B cell (primary cell): ENCODE measurements around the gene NPR2. TPM values are rescaled to one million over a fixed set of nuclear protein-coding genes. Genes with fewer than 3 reads are reported as not detected.
A peak's percentile ranks its signal among the peaks of the same experiment; 100 is the strongest.

ENCODE experiments used
- ATAC-seq: fragments of 200-7000 bp; cut with Tn5 transposase; one replicate; pipeline ENCODE4 v1.10.0; 2021; ENCODE audit warnings: low read depth, mild to moderate bottlenecking, moderate number of reproducible peaks, moderate library complexity
- CTCF ChIA-PET: fragments of 350-600 bp; sonication (Branson Sonifier 250); formaldehyde crosslinking; loops from one replicate; lab custom pipeline; 2021; ENCODE audit warnings: antibody characterized with exemption, inconsistent platforms; lab: Charles Lee
- POLR2A ChIA-PET: fragments of 350-600 bp; sonication (Branson Sonifier 250); formaldehyde crosslinking; loops from one replicate; lab custom pipeline; 2021; ENCODE audit warnings: antibody characterized with exemption; lab: Charles Lee
- DNase-seq: peaks from one replicate; pipeline ENCODE4 v3.0.0; 2013
- H2AFZ ChIP-seq: 2 replicates; pipeline ENCODE4 v1.6.1; 2012; ENCODE audit warnings: mild to moderate bottlenecking, low read depth, low read length; ENCODE audit not compliant: insufficient read depth, poor library complexity, severe bottlenecking
- H3K27ac ChIP-seq, 2 donors: 1 replicate in 1 of 2; 2 replicates in 1 of 2; pipeline ENCODE4 v1.5.1; 2012 to 2013; ENCODE audit warnings: low read length in 2 of 2, mild to moderate bottlenecking in 2 of 2, moderate library complexity in 1 of 2
- H3K27me3 ChIP-seq, 4 experiments: fragments of 200-600 bp in 1 of 4; sonication (generic) in 1 of 4; replicated peaks in 1 of 4; 1 replicate in 2 of 4; 2 replicates in 2 of 4; pipeline versions ENCODE4 v1.6.1 to v1.7.0; 2013 to 2016; ENCODE audit warnings: low read length in 3 of 4, mild to moderate bottlenecking in 2 of 4, mixed read lengths in 1 of 4, moderate library complexity in 1 of 4; ENCODE audit not compliant: insufficient read depth in 4 of 4, control insufficient read depth in 3 of 4; ENCODE audit errors: control extremely low read depth in 1 of 4
- H3K36me3 ChIP-seq, 2 experiments: replicated peaks in 1 of 2; 1 replicate in 1 of 2; 2 replicates in 1 of 2; pipeline versions ENCODE4 v1.6.1 to v1.7.1; 2013; ENCODE audit warnings: low read length in 1 of 2; ENCODE audit not compliant: insufficient read depth in 2 of 2, control insufficient read depth in 1 of 2; ENCODE audit errors: control extremely low read depth in 1 of 2, extremely low read depth in 1 of 2
- H3K4me1 ChIP-seq, 2 donors: fragments of 200-600 bp in 1 of 2; sonication (generic) in 1 of 2; 1 replicate in 1 of 2; 2 replicates in 1 of 2; pipeline versions ENCODE4 v1.5.1 to v1.6.1; 2013 to 2017; ENCODE audit warnings: low read length in 2 of 2; ENCODE audit not compliant: control insufficient read depth in 2 of 2, insufficient read depth in 2 of 2
- H3K4me2 ChIP-seq: replicated peaks from 2 replicates; pipeline ENCODE3; 2012; ENCODE audit warnings: mild to moderate bottlenecking, low read depth, low read length; ENCODE audit not compliant: poor library complexity, severe bottlenecking
- H3K4me3 ChIP-seq, 5 experiments: fragments of 200-600 bp in 1 of 5; sonication (generic) in 1 of 5; 1 replicate in 3 of 5; 2 replicates in 2 of 5; pipeline versions ENCODE4 v1.5.1 to v1.7.0; 2011 to 2016; ENCODE audit warnings: low read length in 4 of 5, mild to moderate bottlenecking in 4 of 5, low read depth in 2 of 5, control low read depth in 1 of 5, moderate library complexity in 1 of 5; ENCODE audit not compliant: insufficient read depth in 1 of 5; ENCODE audit errors: control extremely low read depth in 1 of 5, extremely low read depth in 1 of 5
- H3K79me2 ChIP-seq: fragments of 200-600 bp; sonication (generic); one replicate; pipeline ENCODE4 v1.6.0; 2016; ENCODE audit warnings: low read length; ENCODE audit not compliant: control insufficient read depth, insufficient read depth
- H3K9ac ChIP-seq: fragments of 200-600 bp; sonication (generic); 2 replicates; pipeline ENCODE4 v1.6.1; 2017; ENCODE audit warnings: mild to moderate bottlenecking, low read length, moderate library complexity
- H3K9me3 ChIP-seq, 3 donors: one replicate each; pipeline versions ENCODE4 v1.6.1 to v1.7.1; 2013; ENCODE audit warnings: low read length in 2 of 3; ENCODE audit not compliant: control insufficient read depth in 2 of 3, insufficient read depth in 1 of 3; ENCODE audit errors: control extremely low read depth in 1 of 3
- H4K20me1 ChIP-seq: 2 replicates; pipeline ENCODE4 v1.6.0; 2012; ENCODE audit warnings: mild to moderate bottlenecking, low read length; ENCODE audit not compliant: insufficient read depth, control insufficient read depth, poor library complexity, severe bottlenecking
- H3K27ac Mint-ChIP-seq: one replicate; pipeline ENCODE4 v1.8.0; 2021; ENCODE audit warnings: mixed read lengths
- H3K27me3 Mint-ChIP-seq: one replicate; pipeline ENCODE4 v1.8.0; 2021; ENCODE audit warnings: mixed read lengths
- H3K4me1 Mint-ChIP-seq: one replicate; pipeline ENCODE4 v1.8.0; 2021; ENCODE audit warnings: mixed read lengths
- H3K4me3 Mint-ChIP-seq: one replicate; pipeline ENCODE4 v1.8.0; 2021; ENCODE audit warnings: mixed read lengths
- H3K9me3 Mint-ChIP-seq: one replicate; pipeline ENCODE4 v1.8.0; 2022; ENCODE audit warnings: mixed read lengths; ENCODE audit not compliant: insufficient read depth
- CTCF ChIP-seq: fragments of 200-600 bp; IDR thresholded peaks from one replicate; pipeline ENCODE4 v1.8.0; 2022; ENCODE audit warnings: antibody characterized with exemption, mild to moderate bottlenecking
- EZH2 ChIP-seq: IDR thresholded peaks from 2 replicates; pipeline ENCODE4 v1.6.1; 2012; ENCODE audit warnings: borderline replicate concordance, low read depth, mild to moderate bottlenecking, moderate library complexity, low read length; ENCODE audit not compliant: insufficient read depth, poor library complexity, severe bottlenecking
- WGBS: methylation state at CpG from one replicate; pipeline ENCODE4 v1.1.5; 2013; ENCODE audit warnings: missing lambda C conversion rate; ENCODE audit not compliant: insufficient coverage; 5-methylcytosine and 5-hydroxymethylcytosine counted together
- intact Hi-C: fragments of 100-400 bp; cut with micrococcal nuclease; formaldehyde crosslinking; loops from one replicate; pipeline ENCODE4 v1.10.0; 2022
- polyA plus RNA-seq: library from polyadenylated mRNA; depleted of rRNA; stranded (reverse); fragments of >200 nt; gene quantifications from 2 replicates; pipeline ENCODE4 v1.2.3, GENCODE V29; 2012
- total RNA-seq, 2 donors: library from RNA; stranded (reverse); fragments of 120-200 nt in 1 of 2; gene quantifications; 1 replicate in 1 of 2; 2 replicates in 1 of 2; pipeline versions ENCODE4 v1.2.3 to v1.2.4, GENCODE V29; 2013 to 2022

Gene NPR2
- total and polyA plus RNA-seq, 2 donors (not counting 1 experiment from before 2014, with no cell fraction given), result 7.6 to 8.0 TPM

DNA sequence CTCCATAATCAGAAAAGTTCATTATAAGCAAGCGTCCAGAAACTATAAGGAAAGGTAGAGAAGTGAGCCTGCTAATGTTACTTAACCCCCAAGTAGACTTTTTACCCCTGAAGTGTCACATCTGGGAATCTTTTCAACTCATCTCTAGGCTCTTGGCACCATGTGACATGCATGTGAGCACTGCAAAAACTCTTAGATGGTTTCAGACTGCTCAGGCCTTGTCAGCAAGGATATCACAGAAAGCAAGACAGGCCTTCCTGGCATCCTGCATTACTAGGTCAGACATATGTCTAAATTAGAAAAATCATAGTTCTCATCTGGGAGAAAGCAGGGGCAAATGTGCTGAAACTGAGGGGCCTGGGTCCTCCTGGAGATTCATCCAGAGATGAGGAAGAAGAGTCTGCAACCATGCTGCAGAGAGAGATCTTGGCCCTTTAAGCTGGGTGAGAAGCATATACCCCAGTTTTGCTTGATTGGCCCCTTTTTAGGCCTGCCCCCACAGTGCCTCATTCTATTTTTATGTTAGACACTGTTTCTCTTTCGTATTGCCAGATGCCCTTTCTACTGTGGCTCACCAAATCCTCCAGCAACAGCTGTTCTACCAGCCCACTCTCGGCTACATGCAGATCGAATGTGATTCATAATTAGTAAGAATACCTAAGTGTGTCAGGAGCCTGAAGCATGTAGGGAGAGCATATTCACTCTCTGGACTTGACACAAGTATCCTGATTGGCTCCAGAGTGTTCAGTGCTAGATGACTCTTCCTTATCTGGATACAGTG is 56.6 kb downstream of the NPR2 start:
- Histone ChIP-seq H3K4me2 (peak overlapping the region; percentile 70), H2AFZ (peak overlapping the region; percentile 66), H3K79me2 (no peaks in the 10 kb centered on the region), H3K36me3 (no peaks in the 10 kb centered on the region), H4K20me1 (no peaks in the 10 kb centered on the region), H3K4me3 (peak overlapping the region in 2 of 5 experiments; percentile 27 to 31), H3K27ac (peak overlapping the region; percentile 58 to 70), H3K4me1 (peaks cover 53 to 65% of the 10 kb centered on the region in 2 donors), H3K9ac (peak overlapping the region; percentile 33), H3K9me3 (no peaks in the 10 kb centered on the region), H3K27me3 (no peaks in the 10 kb centered on the region)
- H3K4me3 Mint-ChIP-seq, result peak overlapping the region; percentile 33
- H3K4me1 Mint-ChIP-seq, result peaks cover 55% of the 10 kb centered on the region
- TF ChIP-seq CTCF (no peak), EZH2 (no peak)
- CTCF ChIA-PET, result interaction anchor here (0.8 to 2.5 kb wide), 11 partner anchors 15 to 244 kb away, joined by 3 to 15 read pairs (median 4); partner anchors contain the start of genes FAM221B and TMEM8B
- ATAC-seq (peak; percentile 81), DNase-seq (peak; percentile 63)
- WGBS, result no CpG with 5 or more reads among the region's 4 CpGs
- H3K9me3 Mint-ChIP-seq, result no peaks in the 10 kb centered on the region
- intact Hi-C loops, result loop anchor here (1.0 to 5.0 kb wide), 3 partner anchors 19 to 34 kb away; partner anchors contain the start of genes HINT2 and TMEM8B
- POLR2A ChIA-PET, result interaction anchor here (1.0 kb wide), 1 partner anchor 33 kb away, joined by 3 read pairs; the partner anchor contains the start of gene HINT2
- H3K27ac Mint-ChIP-seq, result peak overlapping the region; percentile 62
- H3K27me3 Mint-ChIP-seq, result no peaks in the 10 kb centered on the region

DNA sequence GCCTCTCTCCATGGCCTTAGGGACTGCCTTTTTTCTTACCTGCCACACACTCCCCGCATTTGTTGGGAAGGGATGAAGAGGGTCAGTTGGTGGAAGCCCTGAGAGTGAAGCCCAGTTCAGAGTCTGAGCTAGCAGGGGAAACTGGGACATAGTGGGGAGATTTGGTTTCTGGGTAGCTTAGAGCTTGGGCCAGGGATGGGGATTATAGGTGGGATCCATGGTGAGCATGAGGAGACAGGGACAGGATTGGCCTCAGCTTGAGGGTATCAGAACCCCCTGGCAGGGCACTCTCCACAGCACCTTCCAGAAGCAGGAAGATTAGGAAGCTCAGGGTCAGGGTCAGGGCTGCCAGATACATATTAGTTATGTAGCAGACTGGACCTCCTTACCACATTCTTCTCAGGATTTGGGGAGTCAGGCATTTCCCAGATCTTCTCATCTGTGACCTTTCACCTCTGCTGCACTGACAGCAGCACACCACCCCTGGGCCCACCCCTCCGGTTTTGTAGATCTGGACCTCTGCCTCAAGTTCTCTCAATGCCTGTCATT is 61.0 kb downstream of the NPR2 start:
- no peaks in the 10 kb centered on the region for H3K27me3 Mint-ChIP-seq
- intact Hi-C loops, result no loop called here
- Histone ChIP-seq H3K27ac (no peak overlapping the region), H3K9ac (no peak overlapping the region), H3K79me2 (no peaks in the 10 kb centered on the region), H2AFZ (no peak overlapping the region), H3K27me3 (no peaks in the 10 kb centered on the region), H3K36me3 (no peaks in the 10 kb centered on the region), H3K9me3 (no peaks in the 10 kb centered on the region), H4K20me1 (no peaks in the 10 kb centered on the region), H3K4me1 (peaks cover 15 to 22% of the 10 kb centered on the region in 2 donors), H3K4me2 (no peak overlapping the region), H3K4me3 (no peak overlapping the region)
- ChIA-PET CTCF (interaction anchor here (1.0 to 2.0 kb wide), 3 partner anchors 26 to 62 kb away, joined by 3 to 10 read pairs (median 8); no protein-coding TSS in a partner anchor), POLR2A (no interaction called here)
- no peak for DNase-seq
- WGBS, result 64% methylated on average over 1 of the region's 2 CpGs
- ATAC-seq, result no peak
- H3K4me3 Mint-ChIP-seq, result no peak overlapping the region
- H3K4me1 Mint-ChIP-seq, result peaks cover 18% of the 10 kb centered on the region
- no peaks in the 10 kb centered on the region for H3K9me3 Mint-ChIP-seq
- TF ChIP-seq EZH2, result no peak
- TF ChIP-seq CTCF, result no peak
- no peak overlapping the region for H3K27ac Mint-ChIP-seq
